ENCODE results near the gene DCTN3.

Gene DCTN3

GRCh38 chr9:34576597-34577399 is 43.5 kb downstream of the DCTN3 start:
- H3K27ac ChIP-seq: no peak overlapping the region
- DNase-seq (ENCODE audit: low read depth, low spot score): no peak

DNA sequence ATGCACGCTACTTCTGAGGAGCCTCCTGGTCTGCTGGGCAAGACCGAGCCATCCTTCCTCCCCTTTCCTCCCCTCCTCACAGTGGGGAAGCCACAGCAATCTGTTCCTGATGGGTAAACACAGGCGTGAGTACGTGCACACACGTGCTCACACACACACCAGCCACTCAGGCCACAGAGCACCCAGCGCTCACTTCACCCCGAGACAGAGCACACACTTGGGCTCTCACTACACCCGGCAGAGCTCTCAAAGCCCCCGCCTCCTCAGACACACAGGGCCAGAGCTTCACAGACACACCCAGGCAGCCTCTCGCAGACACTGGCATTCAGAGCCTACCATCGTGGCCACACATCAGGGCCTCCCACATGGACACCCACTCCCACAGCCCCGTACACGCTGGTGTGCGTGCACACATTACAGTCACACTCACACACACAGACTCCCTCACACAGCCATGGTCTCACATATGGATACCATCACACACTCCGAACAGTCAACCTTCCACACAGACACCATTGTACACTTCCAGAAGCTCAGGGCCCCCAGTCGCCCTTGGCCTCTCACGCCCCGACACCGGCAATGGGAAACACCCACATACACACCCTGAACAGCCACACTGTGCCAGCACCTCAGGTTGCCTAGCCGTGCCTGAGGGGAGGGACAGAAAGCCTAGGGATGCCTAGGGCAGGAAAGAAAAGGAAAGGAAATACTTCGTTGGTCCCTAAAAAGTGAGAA is 44.3 kb downstream of the DCTN3 start:
- no peak overlapping the region for H3K27ac ChIP-seq
- DNase-seq (ENCODE audit: low read depth, low spot score): no peak

DNA sequence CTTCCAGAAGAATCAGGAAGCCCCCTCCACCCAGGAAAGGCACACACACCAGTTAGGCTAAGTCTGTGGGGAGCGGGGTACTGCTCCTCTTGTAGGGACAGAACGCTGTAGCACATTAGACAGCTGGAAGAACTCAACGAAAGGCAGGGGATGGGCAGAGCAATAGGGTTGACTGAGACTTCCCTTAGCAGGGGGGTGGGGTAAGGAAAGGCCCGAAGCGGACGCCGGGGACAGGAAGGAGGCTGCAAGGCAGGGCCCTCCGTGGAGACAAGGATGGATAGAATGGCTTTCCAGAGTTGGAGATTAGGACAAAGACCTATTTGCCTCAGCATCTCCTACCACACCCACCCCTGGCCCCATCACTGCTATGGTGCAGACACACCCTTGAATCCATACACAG is 45.1 kb downstream of the DCTN3 start:
- DNase-seq (ENCODE audit: low read depth, low spot score): no peak
- H3K27ac ChIP-seq: no peak overlapping the region

DNA sequence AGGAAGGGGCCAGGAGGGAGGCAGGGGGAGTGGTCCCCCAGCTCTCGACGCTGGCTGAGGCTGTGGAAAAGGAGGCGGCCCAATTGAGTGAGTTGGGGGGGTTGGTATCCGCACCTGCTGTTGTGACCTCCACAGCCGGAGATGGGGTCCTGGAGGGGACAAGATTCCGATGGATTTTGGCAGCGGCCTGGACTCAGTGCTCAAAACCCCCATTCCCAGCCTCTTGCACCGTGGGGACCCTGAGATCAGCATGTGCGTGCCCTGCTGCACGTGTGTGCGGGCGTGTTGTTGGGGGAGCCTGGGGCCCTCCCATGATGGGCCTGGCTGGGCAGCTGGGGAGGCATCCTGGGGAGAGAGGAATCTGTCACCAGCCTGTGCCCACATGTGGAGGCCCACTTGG is 45.7 kb downstream of the DCTN3 start:
- DNase-seq (ENCODE audit: low read depth, low spot score): no peak
- no peak overlapping the region for H3K27ac ChIP-seq

GRCh38 chr9:34573599-34574325 is 46.5 kb downstream of the DCTN3 start:
- no peak overlapping the region for H3K27ac ChIP-seq
- no peak for DNase-seq (ENCODE audit: low read depth, low spot score)

DNA sequence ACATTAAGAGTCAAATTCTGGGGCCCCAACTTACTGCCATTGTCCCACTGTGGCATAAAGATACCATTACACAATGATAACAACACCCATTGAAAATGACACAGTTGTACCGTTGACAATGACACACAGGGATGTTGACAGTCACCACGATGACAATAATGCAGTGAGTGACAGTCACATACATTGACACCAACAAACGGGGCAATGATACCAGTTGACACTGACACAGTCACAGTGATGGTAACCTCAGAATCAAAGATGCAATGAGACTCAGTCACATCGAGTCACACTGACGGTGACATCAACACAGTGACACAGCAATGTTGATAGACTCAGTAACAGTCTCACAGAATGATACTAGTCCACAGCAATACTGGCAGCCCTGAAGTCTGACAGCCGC is 47.7 kb downstream of the DCTN3 start:
- no peak for DNase-seq (ENCODE audit: low read depth, low spot score)
- H3K27ac ChIP-seq: no peak overlapping the region

DNA sequence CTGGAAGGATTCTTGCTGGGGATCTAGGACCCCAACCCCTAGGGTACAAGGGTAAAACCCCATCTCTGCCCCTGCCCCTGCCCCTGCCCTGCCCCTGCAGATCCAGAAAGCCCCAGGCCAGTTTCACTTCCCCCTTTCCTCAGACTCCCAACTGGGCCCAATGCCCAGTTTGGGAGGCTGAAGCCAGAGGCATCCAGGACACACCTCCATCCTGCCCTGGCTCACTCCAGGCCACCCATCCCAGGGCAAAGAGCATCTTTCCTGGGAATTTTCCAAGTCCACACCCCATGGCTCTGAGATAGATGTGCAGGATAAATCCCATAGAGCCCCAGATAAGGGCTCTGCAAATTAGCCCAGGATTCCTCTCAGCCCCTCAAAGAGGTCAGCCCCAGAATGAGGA is 48.2 kb downstream of the DCTN3 start:
- DNase-seq (ENCODE audit: low read depth, low spot score): no peak
- H3K27ac ChIP-seq: no peak overlapping the region

DNA sequence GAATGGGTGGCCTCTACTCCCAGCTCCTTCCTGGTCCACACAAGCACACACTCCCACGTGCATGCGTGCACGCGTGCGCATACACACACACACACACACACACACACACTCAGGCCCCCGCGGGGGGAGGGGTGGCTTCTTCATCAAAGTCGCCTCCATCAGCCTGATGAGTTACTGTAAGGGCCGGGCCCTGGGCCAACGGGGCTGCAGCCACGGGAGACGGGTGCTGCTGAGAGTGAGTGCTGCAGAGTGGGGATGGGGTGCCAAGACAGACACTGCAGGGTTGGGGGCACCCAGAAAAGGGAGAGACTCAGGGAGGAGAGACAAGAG is 48.8 kb downstream of the DCTN3 start:
- H3K27ac ChIP-seq: no peak overlapping the region
- DNase-seq (ENCODE audit: low read depth, low spot score): no peak

- no peak for DNase-seq (ENCODE audit: low read depth, low spot score)
Measured at GRCh38 chr9:34570809-34571480, 49.4 kb downstream of the DCTN3 start.

GRCh38 chr9:34570376-34570775 is 49.9 kb downstream of the DCTN3 start:
- no peak overlapping the region for H3K27ac ChIP-seq
- DNase-seq (ENCODE audit: low read depth, low spot score): no peak

More at GRCh38 chr9:34570809-34571480, 49.4 kb downstream of the DCTN3 start:
- H3K27ac ChIP-seq: no peak overlapping the region

DNA sequence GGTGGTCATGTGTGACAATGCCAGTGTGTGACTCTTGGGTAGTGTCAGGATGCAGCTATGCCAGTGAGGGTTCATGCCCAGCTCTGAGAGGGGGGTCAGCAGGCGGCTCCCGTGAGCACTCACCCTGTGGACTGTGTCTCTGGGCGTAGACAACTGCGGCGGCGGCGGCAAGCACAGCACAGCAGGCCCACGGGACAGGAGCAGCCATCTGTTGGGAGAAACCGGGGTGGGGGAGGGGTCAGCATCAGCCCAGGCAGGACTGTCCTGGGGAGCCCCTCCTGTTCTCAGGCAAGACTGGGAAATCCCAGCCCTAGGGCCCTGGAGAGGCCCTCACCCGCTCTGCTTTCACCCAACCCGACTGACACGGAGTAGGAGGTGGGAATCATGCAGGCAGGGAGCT is 51.5 kb downstream of the DCTN3 start:
- no peak overlapping the region for H3K27ac ChIP-seq
- no peak for DNase-seq (ENCODE audit: low read depth, low spot score)

DNA sequence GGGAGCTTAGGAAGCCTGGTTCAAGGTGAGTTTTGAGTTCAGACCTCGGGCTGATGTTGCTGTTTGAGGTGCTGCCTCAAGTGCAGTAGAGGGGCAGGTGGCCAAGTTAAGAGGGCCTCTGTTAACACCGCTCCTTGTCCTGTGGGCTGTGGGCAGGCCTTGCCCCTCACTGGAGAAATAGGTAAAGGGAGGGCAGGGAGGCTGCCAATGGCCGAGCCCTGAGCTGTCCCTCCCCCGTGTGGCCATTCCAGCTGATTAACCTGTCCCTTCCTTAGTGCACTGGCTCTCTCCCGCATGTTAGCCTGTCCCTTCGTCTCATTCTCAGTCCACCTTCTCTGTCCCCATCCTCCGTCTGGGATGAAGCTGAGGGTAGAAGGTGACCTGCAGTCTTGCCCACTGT is 52.2 kb downstream of the DCTN3 start:
- no peak overlapping the region for H3K27ac ChIP-seq
- DNase-seq (ENCODE audit: low read depth, low spot score): no peak

DNA sequence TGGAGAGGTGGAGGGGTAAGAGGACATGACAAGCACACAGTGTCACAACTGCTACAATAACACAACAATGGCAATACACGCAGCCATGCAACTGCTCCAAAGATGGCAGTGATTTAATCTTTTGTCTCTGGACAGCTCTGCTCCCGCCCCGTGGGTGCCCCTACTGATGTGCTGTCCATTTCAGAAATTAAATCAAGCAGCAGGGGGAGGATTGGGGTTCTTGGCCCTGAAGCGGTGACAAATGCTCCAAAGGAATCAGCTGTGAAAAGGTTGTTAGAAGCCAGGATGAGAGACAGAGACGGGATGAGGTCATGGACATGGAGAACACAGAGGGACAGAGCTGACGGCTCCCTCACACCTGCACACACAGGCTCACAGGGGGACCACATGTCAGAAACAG is 53.3 kb downstream of the DCTN3 start:
- DNase-seq (ENCODE audit: low read depth, low spot score): no peak
- H3K27ac ChIP-seq: no peak overlapping the region

GRCh38 chr9:34566322-34566721 is 54.0 kb downstream of the DCTN3 start:
- no peak overlapping the region for H3K27ac ChIP-seq
- DNase-seq (ENCODE audit: low read depth, low spot score): no peak

- no peak for DNase-seq (ENCODE audit: low read depth, low spot score)
- H3K27ac ChIP-seq: no peak overlapping the region
Measured at GRCh38 chr9:34565856-34566255, 54.4 kb downstream of the DCTN3 start.

- DNase-seq (ENCODE audit: low read depth, low spot score): no peak
Measured at GRCh38 chr9:34564617-34565016, 55.7 kb downstream of the DCTN3 start.

More at GRCh38 chr9:34564617-34565016, 55.7 kb downstream of the DCTN3 start:
- H3K27ac ChIP-seq: no peak overlapping the region

Data from epithelial cell of prostate (primary cell).